ENCODE measurements around the gene CALML4.
"Not testable (repeated sequence)": the region's sequence is repeated elsewhere in the genome, so short reads cannot be mapped to it uniquely, and the experiment has no call there.

The CALML4 gene, protein sequence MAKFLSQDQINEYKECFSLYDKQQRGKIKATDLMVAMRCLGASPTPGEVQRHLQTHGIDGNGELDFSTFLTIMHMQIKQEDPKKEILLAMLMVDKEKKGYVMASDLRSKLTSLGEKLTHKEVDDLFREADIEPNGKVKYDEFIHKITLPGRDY

DNA sequence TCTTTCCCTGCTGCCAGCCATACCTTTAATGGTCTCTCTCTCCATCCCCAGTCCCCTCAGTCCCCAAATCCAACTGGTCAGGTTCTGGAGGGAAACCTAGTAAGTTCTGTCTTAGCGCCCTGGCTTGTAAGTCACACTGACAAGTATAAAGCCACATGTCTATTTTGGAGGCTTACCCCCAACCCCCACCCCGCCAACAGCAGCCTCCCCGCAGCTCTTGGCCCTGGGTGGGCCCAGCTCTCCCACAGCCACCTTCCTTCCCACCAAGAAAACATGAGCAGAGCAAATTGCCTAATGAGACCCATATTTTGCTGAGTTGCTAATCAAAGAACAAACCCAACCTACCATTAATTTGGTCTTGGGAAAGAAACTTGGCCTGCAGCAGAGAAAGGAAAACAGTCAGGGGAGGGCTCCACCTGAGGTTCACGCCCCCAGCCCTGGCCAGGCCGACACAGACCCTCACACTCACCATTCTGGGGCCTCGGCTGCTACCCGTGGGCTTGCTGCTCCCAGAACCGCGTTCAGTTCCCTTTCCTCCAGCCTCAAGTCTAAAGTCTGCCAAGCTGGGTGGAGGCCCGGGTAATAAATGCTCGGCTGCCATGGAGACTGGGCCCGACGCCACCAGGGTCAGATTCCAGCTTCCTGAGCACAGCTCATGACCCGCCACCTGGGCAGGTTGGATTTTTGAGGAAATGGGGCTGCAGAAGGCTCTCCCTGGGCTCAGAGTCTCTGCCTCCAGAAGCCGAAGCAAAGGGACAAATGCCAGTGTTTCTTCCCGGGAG is at the start of gene CALML4:
Gene CALML4 (minus strand): TSS at position 557 of the 782 bp plus-strand sequence. CDS start 85 bp downstream, at position 472.
- DNase-seq (ENCODE audit: low read depth in 2 of 2) = no peak

DNA sequence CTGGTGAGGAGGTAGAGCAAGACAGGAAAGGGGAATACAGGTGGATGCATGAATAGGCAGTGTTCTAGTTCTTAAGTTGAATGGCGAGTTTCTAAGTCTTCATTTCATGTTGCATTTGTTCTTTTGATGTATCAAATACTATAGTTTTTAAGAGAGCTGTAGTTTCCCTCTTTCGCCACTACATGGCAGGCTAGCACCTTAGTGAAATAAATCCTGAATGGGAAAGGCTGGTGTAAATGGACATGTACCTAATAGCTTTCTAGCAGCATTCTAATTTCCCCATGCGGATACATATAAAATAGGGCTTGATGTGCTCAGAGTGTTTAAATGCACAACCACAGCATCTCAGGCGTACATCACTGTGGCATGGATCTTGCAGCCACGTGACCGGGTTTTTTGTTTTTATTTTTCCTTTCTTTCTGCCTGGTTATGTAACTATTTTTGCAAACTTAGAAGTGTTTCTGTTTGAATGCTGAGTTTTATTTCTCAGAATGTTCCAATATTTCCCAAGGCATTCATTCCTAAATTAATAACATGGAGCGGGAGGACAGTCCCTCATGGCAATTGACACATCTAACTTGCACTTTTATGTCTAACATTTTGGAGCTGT is 47.9 kb upstream of the CALML4 start:
- DNase-seq (ENCODE audit: low read depth in 2 of 2) = no peak

DNA sequence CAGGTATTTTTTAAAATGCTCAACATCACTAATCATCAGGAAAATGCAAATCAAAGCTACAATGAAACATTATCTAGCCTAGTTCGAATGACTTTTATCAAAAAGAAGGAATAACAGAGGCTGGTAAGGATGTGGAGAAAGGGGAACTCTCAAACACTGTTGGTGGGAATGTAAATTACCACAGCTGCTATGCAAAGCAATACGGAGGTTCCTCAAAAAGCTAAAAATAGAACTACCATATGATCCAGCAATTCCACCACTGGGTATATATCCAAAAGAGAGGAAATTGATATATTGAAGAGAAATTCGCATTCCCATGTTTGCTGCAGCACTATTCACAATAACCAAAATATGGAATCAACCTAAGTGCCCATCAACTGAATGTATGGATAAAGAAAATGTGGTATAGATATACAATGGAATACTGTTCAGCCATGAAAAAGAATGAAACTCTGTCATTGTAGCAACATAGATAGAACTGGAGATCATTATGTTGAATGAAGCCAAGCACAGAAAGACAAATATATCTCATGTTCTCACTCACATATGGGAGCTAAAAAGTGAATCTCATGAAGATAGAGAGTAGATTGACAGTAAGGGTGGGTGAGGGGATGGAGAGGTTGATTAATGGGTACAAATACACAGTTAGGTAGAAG is 44.1 kb upstream of the CALML4 start:
- DNase-seq (ENCODE audit: low read depth in 2 of 2) = no peak

- no peak for DNase-seq (ENCODE audit: low read depth in 2 of 2)
Measured at GRCh38 chr15:68244235-68244634, 39.1 kb upstream of the CALML4 start.

DNA sequence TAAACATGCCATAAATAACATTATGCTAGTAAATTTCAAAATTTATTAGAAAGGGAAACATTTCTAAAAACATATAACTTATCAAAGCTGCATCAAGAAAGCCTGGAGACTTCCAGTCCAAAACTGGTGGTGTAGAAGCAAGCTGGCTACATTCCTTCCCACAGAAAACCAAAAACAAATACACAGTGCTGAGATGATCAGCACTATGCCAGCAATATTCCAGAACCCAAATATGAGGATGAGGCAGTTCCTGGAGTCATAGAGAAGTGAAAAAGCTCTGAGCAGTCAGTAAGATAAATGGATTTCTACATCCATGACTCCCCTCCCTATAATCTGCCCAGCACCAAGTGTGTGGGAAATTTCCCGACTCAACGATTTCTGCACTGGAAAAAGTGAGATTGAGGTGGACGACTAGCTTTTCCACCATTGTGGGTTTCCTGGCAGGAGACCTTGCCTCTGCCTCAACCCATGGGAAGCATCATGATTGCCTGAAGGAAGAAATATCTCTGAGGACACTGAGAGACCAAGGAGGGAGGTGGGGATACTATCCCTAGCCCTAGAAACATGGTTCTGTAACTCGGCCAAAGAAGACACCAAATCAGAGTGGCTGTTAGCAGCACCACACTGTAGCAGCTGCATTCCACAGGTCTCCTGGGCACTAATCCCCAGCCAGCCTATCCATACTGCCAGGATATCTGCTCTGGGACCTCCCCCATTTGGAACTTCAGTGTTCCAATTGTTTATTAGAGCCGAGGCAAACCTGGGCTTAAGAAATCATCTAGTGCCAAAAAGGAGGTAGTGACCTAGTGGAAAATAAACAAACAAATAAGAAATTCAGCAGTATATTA is 36.2 kb upstream of the CALML4 start:
- no peak for DNase-seq (ENCODE audit: low read depth in 2 of 2)

GRCh38 chr15:68239025-68239424 is 33.9 kb upstream of the CALML4 start:
- DNase-seq (ENCODE audit: low read depth in 2 of 2) = no peak

DNA sequence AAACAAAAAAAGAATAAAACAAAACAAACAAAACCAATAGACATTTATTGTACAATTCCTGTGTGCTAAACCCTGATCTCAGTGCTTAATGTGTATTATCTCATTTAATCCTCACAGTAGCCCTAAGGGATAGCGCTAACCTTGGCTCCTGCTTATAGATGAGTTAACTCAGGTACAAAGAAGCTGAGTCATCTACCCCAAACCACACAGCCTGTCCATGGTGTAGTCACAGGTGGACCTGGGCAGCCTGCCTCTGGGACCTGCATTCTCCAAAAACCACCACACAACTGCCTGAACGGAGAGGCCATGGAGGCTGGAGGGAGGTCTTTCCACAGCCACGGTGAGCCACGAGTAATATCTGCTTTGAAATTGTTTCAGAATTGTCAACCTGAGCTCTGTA is 29.9 kb upstream of the CALML4 start:
- no peak for DNase-seq (ENCODE audit: low read depth in 2 of 2)

- DNase-seq (ENCODE audit: low read depth in 2 of 2) = not testable (repeated sequence)
Measured at GRCh38 chr15:68234520-68234919, 29.4 kb upstream of the CALML4 start.

DNA sequence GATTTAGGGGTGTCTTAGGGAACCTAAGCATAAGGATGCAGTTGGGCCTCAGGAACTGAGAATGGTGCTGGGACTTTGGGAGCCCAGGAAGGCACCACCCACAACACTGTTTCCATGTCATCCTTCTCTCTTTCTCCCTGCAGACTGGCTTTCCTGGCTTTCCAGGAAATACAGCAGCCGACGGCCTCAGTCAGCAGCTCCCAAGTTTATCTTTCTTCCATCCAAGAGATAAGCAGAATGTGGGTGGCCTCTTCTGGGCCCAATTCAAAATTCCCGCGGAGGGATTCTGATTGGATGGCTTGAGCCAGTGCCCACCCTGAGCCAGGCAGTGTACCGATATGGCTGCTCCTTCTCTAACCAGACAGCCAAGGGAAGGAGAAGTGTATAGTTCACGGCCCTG is 28.9 kb upstream of the CALML4 start:
- no peak for DNase-seq (ENCODE audit: low read depth in 2 of 2)

DNA sequence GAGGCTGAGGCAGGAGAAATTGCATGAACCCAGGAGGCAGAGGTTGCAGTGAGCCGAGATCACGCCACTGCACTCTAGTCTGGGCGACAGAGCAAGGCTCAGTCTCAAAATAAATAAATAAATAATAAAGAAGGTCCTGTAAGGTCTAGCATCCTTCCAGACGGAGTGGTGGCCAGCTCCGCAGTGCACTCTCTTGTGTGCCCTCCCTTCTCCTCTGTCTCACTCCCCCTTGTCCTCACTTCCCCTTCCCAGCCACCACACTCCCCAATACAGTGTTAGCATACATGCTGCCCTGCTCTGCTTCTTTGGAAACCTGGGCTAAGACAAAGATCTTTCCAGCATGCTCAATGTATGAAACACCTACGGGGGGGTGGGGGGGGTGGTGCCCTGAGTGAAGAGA is 27.8 kb upstream of the CALML4 start:
- no peak for DNase-seq (ENCODE audit: low read depth in 2 of 2)

GRCh38 chr15:68232449-68232848 is 27.3 kb upstream of the CALML4 start:
- DNase-seq (ENCODE audit: low read depth in 2 of 2) = no peak

DNA sequence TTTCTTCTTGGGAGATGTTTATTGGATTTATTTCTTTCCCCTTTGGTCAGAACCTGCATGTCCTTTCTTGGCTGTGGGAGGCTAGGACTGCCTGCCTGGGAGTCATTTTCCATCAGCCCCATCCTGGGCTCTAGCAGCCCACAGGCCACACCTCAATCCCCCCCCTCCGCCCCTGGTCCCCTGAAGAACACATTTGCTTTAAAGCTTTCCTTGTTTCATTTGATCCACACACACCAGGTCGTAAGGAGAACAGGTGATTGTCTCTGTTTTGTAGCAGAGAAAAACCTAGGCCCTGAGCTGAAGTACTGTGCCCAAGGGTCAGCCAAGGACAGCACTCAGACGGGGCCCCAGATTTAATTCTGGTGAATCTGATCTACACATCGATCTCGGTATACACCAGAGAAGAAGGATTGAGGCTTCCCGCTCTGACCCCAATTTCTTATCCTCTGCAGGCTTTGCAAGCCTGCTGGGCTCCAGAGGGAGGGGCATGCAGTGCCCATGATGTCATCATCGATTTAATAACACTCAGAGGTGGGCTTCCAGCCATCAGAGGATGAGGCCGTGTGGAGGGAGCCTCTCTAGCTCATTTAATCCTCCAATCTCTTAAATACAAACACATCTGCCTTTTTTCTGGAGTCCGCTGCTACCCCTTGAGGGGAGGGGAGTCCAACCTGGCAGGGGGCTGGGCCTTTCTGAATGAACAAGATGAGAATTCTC is 26.1 kb upstream of the CALML4 start:
- DNase-seq (ENCODE audit: low read depth in 2 of 2) = no peak

GRCh38 chr15:68230157-68231100 is 25.3 kb upstream of the CALML4 start:
- DNase-seq (ENCODE audit: low read depth in 2 of 2) = no peak

DNA sequence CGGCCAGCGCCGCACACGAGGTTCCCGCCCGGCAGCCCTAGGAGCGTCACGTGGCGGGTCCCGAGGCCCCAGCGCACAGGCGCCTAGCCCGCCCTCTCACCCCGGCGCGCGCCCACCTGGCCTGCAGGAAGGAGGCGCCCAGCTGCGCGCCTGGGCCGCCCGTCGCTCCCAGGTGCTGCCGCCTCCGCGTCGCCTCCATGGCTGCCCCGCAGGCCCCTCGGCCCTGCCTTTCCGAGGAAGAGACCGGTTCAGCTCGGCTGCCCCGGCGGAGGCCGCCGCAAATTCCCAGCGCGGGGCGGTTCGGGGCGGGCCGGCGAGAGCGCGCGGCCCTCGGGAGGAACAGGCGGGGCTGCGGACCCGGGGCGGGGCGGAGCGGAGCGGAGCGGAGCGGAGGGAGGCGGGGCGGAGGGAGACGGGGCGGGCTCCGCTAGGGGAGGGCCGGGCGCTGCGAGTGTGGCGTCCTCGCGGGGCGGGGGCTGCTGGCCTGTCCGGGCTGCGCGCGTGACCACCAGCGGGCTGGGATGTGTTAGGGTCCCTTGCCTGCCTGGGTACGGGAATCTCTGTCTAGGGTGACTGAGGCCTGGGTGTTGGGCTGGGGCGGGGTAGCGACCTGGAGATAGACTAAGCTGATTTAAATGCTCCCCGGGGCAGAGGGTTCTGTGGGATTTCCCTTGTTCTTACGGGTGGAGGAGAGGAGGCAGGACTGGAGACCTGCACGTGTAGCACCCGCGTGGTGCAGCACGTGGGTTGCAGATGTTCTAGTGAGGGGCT is 24.4 kb upstream of the CALML4 start, which contains the start of gene CLN6:
Gene CLN6 (minus strand): TSS at position 343 of the 771 bp plus-strand sequence. CDS start 144 bp downstream, at position 199.
- DNase-seq (ENCODE audit: low read depth in 2 of 2) = peak; percentile 65 to 89

DNA sequence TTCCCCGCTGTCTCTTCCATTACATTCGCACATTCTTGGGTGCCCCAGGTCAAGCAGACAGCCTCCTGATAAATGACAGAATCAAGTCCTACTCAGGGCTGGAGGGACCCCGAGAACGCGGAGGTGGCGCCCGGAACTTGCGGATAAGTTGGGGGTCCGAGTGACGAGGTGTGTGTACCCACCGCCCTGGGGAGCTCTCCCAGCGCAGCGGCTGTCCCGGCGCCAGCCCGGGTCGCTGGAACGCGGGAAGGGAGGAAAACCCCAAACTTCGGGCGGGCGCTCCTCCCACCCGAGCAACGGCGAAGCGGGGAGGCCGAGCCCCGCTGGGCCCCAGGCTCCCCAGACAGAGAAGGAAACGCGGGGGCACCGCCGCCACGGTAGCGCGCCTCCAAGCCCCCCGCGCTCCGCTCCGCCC is 23.8 kb upstream of the CALML4 start:
- no peak for DNase-seq (ENCODE audit: low read depth in 2 of 2)

DNA sequence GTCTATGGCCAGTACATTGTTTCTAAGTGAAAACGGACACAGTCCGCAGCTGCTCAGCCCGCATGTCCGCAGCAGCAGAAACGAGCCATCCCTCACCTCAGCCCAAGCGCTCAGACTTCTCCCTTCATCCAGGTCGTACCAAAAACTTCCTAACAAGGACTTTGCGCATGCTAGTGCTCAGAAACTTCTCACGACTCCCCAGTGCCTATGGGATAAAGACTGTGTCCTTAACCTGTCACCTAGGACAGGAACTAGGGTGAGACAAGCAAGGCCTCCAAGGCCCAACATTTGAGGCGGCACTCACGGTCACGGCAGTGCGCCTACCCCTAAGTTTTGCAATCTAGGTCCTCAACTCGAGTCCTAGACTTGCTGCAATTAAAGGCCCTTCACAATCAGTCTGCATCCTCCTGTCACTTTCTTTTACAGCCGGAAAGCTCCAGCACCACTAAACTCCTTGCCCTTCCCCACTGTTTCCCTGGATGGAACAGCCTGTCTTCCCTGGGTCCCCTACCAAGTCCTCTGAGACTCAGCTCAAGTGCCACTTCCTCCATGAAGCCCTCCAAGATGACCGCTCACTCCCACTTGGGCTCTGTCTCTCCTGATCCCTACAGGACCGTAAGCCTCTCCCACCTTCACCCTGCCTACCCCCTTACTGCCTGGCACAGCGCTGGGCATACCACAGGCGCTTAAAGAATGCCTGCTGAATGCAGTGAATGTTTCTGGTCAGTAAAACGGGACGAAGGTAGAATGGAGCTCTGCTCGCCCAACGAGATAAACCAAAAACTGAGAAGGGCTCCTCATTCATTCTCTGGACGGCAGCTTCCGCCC is 23.2 kb upstream of the CALML4 start:
- DNase-seq (ENCODE audit: low read depth in 2 of 2) = no peak

- no peak for DNase-seq (ENCODE audit: low read depth in 2 of 2)
Measured at GRCh38 chr15:68227643-68228142, 22.6 kb upstream of the CALML4 start.

DNA sequence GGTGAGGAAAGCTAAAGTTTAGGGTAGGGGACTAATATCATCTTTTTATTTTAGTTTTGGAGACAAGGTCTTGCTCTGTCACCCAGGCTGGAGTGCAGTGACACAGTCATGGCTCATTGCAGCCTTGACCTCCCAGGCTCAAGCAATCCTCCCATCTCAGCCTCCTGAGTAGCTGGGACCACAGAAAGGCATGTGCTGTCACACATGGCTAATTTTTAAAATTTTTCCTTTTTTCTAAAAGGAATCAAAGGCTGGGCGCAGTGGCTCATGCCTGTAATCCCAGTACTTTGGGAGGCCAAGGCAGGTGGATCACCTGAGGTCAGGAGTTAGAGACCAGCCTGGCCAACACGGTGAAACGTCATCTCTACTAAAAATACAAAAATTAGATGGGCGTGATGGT is 20.3 kb upstream of the CALML4 start:
- not testable (repeated sequence) for DNase-seq (ENCODE audit: low read depth in 2 of 2)
